CD4-positive, alpha-beta T cell (primary cell): ENCODE results near the gene HCFC1R1. TPM values are rescaled to one million over a fixed set of nuclear protein-coding genes. Genes with fewer than 3 reads are reported as not detected.

Experiments
- ATAC-seq: fragments of 200-7000 bp; cut with Tn5 transposase; one replicate; pipeline ENCODE4 v1.10.0; 2022; ENCODE audit warnings: mild to moderate bottlenecking; ENCODE audit not compliant: poor library complexity
- CTCF ChIA-PET: fragments of 350-600 bp; sonication (Branson Sonifier 250); formaldehyde crosslinking; loops from one replicate; lab custom pipeline; 2021; ENCODE audit warnings: antibody characterized with exemption, inconsistent platforms; lab: Charles Lee
- POLR2A ChIA-PET: fragments of 350-600 bp; sonication (Branson Sonifier 250); formaldehyde crosslinking; loops from one replicate; lab custom pipeline; 2021; ENCODE audit warnings: antibody characterized with exemption, inconsistent platforms; lab: Charles Lee
- DNase-seq, 14 experiments: peaks; one replicate each; pipeline ENCODE4 v3.0.0-alpha.2; 2013 to 2020; ENCODE audit warnings: mixed read lengths in 2 of 14
- H3K27ac ChIP-seq, 2 donors: one replicate each; pipeline versions ENCODE4 v1.5.1 to v1.7.0; 2013; ENCODE audit warnings: low read length in 2 of 2, low read depth in 1 of 2, mild to moderate bottlenecking in 1 of 2
- H3K27me3 ChIP-seq, 2 experiments: 1 replicate in 1 of 2; 2 replicates in 1 of 2; pipeline versions ENCODE4 v1.6.1 to v1.7.0; 2013; ENCODE audit warnings: low read length in 2 of 2, control low read depth in 1 of 2, mild to moderate bottlenecking in 1 of 2, moderate library complexity in 1 of 2; ENCODE audit not compliant: insufficient read depth in 2 of 2, control insufficient read depth in 1 of 2
- H3K36me3 ChIP-seq: one replicate; pipeline ENCODE4 v1.6.1; 2013; ENCODE audit warnings: low read length, control low read depth; ENCODE audit not compliant: insufficient read depth
- H3K4me1 ChIP-seq: one replicate; pipeline ENCODE4 v1.6.1; 2013; ENCODE audit warnings: low read length, control low read depth; ENCODE audit not compliant: insufficient read depth
- H3K4me3 ChIP-seq: one replicate; pipeline ENCODE4 v1.5.1; 2013; ENCODE audit warnings: mild to moderate bottlenecking, low read length, moderate library complexity
- H3K9me3 ChIP-seq, 2 experiments: 1 replicate in 1 of 2; 2 replicates in 1 of 2; pipeline versions ENCODE4 v1.6.1 to v1.7.0; 2013; ENCODE audit warnings: low read length in 2 of 2, mild to moderate bottlenecking in 2 of 2, control low read depth in 1 of 2, moderate library complexity in 1 of 2; ENCODE audit not compliant: control insufficient read depth in 1 of 2, insufficient read depth in 1 of 2
- H3K27ac Mint-ChIP-seq: one replicate; pipeline ENCODE4 v1.8.0; 2020; ENCODE audit warnings: mixed read lengths
- H3K27me3 Mint-ChIP-seq: one replicate; pipeline ENCODE4 v1.8.0; 2021; ENCODE audit warnings: mixed read lengths
- H3K36me3 Mint-ChIP-seq: one replicate; pipeline ENCODE4 v1.8.0; 2021; ENCODE audit warnings: low read depth, mixed read lengths
- H3K4me1 Mint-ChIP-seq: one replicate; pipeline ENCODE4 v1.8.0; 2021; ENCODE audit warnings: low read depth, mixed read lengths
- H3K4me3 Mint-ChIP-seq: one replicate; pipeline ENCODE4 v1.8.0; 2020; ENCODE audit warnings: mild to moderate bottlenecking, mixed read lengths
- H3K9me3 Mint-ChIP-seq: one replicate; pipeline ENCODE4 v1.8.0; 2020; ENCODE audit warnings: mixed read lengths
- intact Hi-C, 2 experiments: fragments of 100-400 bp; cut with DNase I in 1 of 2; cut with micrococcal nuclease in 1 of 2; formaldehyde crosslinking; loops; one replicate each; pipeline versions ENCODE4 v1.15.1 to v1.9.0; 2023 to 2025; cut with DNase I, micrococcal nuclease
- total RNA-seq, 174 experiments: library from RNA in 2 of 174; stranded (reverse) in 2 of 174; gene quantifications; one replicate each; pipeline ENCODE4 v1.2.3 and lab custom pipeline; 2021 to 2026
- TF ChIP-seq, protein P1 (sequence below): fragments of 200-600 bp; IDR thresholded peaks from one replicate; pipeline ENCODE4 v1.8.0; 2022; ENCODE audit warnings: antibody characterized with exemption, mild to moderate bottlenecking

The HCFC1R1 gene
- total RNA-seq, 2 experiments from 2014 or later, result 8.9 to 11.0 TPM

DNA sequence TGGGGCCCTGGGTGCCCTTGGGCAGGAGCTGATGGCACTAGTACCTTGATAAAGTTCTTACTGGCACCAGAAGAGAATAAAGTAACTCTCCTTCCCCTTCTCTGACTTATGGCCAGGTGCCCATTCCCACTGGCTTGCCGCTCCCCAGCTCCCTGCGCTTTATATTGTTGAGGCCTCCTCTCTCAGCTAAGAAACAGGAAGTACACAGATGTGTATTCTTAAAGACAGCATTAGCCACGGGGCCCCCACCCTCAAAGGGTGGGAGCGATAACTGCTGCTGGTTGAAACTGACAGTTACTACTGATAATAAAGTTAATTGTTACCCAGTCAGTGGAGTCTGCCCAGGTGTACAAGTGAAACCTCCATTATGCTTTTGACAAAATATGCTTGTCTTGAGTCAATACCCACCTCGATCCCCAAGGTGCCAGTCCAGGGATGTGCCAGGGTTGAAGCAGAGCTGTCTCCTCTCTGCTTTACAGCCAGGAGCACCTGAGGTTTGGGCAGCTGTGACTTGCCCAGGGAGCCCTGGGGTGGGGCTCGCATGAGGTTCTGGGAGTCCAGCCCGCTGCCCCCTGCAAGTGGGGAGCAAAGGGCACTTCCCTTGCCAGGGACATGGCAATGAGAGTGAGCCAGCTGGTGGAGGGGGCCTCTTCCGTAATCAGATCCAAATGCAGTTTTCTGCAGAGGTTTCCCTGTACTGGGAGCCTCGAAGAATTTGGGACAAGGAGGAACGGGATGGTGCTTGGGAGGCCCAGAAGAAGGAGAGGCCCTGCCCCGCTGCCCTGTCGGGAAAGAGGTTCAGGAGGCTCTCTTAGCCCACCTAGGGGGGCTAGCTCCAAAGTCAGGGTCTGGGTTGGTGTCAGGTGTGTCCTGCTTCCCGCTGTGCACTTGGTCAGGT, 16.4 kb downstream of the HCFC1R1 start:
- peaks cover 33% of the 10 kb centered on the region for H3K4me1 Mint-ChIP-seq
- H3K9me3 Mint-ChIP-seq, result no peaks in the 10 kb centered on the region
- TF ChIP-seq, protein P1, sequence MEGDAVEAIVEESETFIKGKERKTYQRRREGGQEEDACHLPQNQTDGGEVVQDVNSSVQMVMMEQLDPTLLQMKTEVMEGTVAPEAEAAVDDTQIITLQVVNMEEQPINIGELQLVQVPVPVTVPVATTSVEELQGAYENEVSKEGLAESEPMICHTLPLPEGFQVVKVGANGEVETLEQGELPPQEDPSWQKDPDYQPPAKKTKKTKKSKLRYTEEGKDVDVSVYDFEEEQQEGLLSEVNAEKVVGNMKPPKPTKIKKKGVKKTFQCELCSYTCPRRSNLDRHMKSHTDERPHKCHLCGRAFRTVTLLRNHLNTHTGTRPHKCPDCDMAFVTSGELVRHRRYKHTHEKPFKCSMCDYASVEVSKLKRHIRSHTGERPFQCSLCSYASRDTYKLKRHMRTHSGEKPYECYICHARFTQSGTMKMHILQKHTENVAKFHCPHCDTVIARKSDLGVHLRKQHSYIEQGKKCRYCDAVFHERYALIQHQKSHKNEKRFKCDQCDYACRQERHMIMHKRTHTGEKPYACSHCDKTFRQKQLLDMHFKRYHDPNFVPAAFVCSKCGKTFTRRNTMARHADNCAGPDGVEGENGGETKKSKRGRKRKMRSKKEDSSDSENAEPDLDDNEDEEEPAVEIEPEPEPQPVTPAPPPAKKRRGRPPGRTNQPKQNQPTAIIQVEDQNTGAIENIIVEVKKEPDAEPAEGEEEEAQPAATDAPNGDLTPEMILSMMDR, result no peak
- H3K27ac Mint-ChIP-seq, result no peak overlapping the region
- no peaks in the 10 kb centered on the region for H3K36me3 Mint-ChIP-seq
- H3K4me1 ChIP-seq, result peaks cover 48% of the 10 kb centered on the region
- peak overlapping the region; percentile 71 for H3K4me3 Mint-ChIP-seq
- peak overlapping the region; percentile 20 for H3K4me3 ChIP-seq
- H3K9me3 ChIP-seq, result peaks cover 0 to 5% of the 10 kb centered on the region in 2 experiments
- DNase-seq, result no peak
- ATAC-seq, result no peak
- H3K36me3 ChIP-seq, result no peaks in the 10 kb centered on the region
- ChIA-PET CTCF (interaction anchor here (1.7 to 11.4 kb wide), 2 partner anchors 14 to 22 kb away, joined by 5 to 181 read pairs; no protein-coding TSS in a partner anchor), POLR2A (interaction anchor here (0.5 to 1.4 kb wide), 5 partner anchors 13 to 139 kb away, joined by 3 to 8 read pairs (median 8); partner anchors contain the start of genes HCFC1R1 and TNFRSF12A)
- H3K27me3 ChIP-seq, result peaks cover 2 to 6% of the 10 kb centered on the region in 2 experiments
- H3K27me3 Mint-ChIP-seq, result peaks cover 28% of the 10 kb centered on the region
- intact Hi-C loops, result no loop called here
- H3K27ac ChIP-seq, result no peak overlapping the region

GRCh38 chr16:3004781-3005284, 18.9 kb downstream of the HCFC1R1 start:
- TF ChIP-seq, protein P1, result no peak
- Mint-ChIP-seq H3K4me1 (peaks cover 33% of the 10 kb centered on the region), H3K36me3 (no peaks in the 10 kb centered on the region), H3K4me3 (peak overlapping the region; percentile 76), H3K27ac (no peak overlapping the region), H3K9me3 (no peaks in the 10 kb centered on the region), H3K27me3 (peaks cover 27% of the 10 kb centered on the region)
- H3K4me3 ChIP-seq, result peak overlapping the region; percentile 12
- POLR2A ChIA-PET, result interaction anchor here (0.7 to 2.7 kb wide), 5 partner anchors 15 to 1327 kb away, joined by 3 to 20 read pairs (median 4); partner anchors contain the start of genes JPT2 and TNFRSF12A
- H3K36me3 ChIP-seq, result no peaks in the 10 kb centered on the region
- no peak for ATAC-seq
- H3K27ac ChIP-seq, result no peak overlapping the region
- peaks cover 41% of the 10 kb centered on the region for H3K4me1 ChIP-seq
- H3K27me3 ChIP-seq, result peaks cover 0 to 3% of the 10 kb centered on the region in 2 experiments
- intact Hi-C loops, result loop anchor here (2.0 to 5.0 kb wide), 3 partner anchors 16 to 162 kb away; partner anchors contain the start of gene TNFRSF12A (in 1 of the 2)
- H3K9me3 ChIP-seq, result peaks cover 0 to 2% of the 10 kb centered on the region in 2 experiments
- CTCF ChIA-PET, result interaction anchor here (1.2 to 11.4 kb wide), 2 partner anchors 25 to 41 kb away, joined by 5 to 181 read pairs; no protein-coding TSS in a partner anchor
- peak in 1 of 14 experiments; percentile 26 for DNase-seq

GRCh38 chr16:3004319-3004718, 19.4 kb downstream of the HCFC1R1 start:
- no peaks in the 10 kb centered on the region for H3K9me3 Mint-ChIP-seq
- intact Hi-C loops, result loop anchor here (2.0 to 5.0 kb wide), 3 partner anchors 16 to 163 kb away; partner anchors contain the start of gene TNFRSF12A (in 1 of the 2)
- H3K27ac Mint-ChIP-seq, result no peak overlapping the region
- DNase-seq (peak in 2 of 14 experiments; percentile 51 to 56), ATAC-seq (no peak)
- ChIA-PET CTCF (interaction anchor here (0.7 to 11.4 kb wide), 10 partner anchors 16 to 125 kb away, joined by 3 to 181 read pairs (median 6); partner anchors contain the start of genes HCFC1R1, MMP25, THOC6 and TNFRSF12A), POLR2A (interaction anchor here (0.6 to 2.7 kb wide), 13 partner anchors 16 to 180 kb away, joined by 3 to 20 read pairs (median 4); partner anchors contain the start of genes HCFC1R1, KREMEN2 and TNFRSF12A)
- Histone ChIP-seq H3K9me3 (no peaks in the 10 kb centered on the region), H3K4me1 (peaks cover 38% of the 10 kb centered on the region), H3K27ac (no peak overlapping the region), H3K36me3 (no peaks in the 10 kb centered on the region), H3K4me3 (no peak overlapping the region), H3K27me3 (peaks cover 0 to 3% of the 10 kb centered on the region in 2 experiments)
- H3K27me3 Mint-ChIP-seq, result peaks cover 27% of the 10 kb centered on the region
- H3K36me3 Mint-ChIP-seq, result no peaks in the 10 kb centered on the region
- H3K4me1 Mint-ChIP-seq, result peaks cover 33% of the 10 kb centered on the region
- H3K4me3 Mint-ChIP-seq, result no peak overlapping the region
- TF ChIP-seq, protein P1, result no peak
